Progenitor cell of endocrine pancreas (in vitro differentiated cells): ENCODE measurements around the gene ALG3. TPM values are rescaled to one million over a fixed set of nuclear protein-coding genes. Genes with fewer than 3 reads are reported as not detected.

ENCODE experiments used
- DNase-seq: peaks from one replicate; pipeline ENCODE4 v3.0.0; 2021; ENCODE audit warnings: low spot score; ENCODE audit not compliant: unreplicated experiment
- H3K27ac Mint-ChIP-seq: 2 replicates; pipeline ENCODE4 v1.8.0; 2021; ENCODE audit warnings: mild to moderate bottlenecking, moderate library complexity, mixed read lengths
- H3K27me3 Mint-ChIP-seq: 2 replicates; pipeline ENCODE4 v1.8.0; 2021; ENCODE audit warnings: mixed read lengths
- H3K36me3 Mint-ChIP-seq: 2 replicates; pipeline ENCODE4 v1.8.0; 2022; ENCODE audit warnings: mixed read lengths; ENCODE audit not compliant: insufficient read depth
- H3K4me1 Mint-ChIP-seq: 2 replicates; pipeline ENCODE4 v1.8.0; 2021; ENCODE audit warnings: low read depth, mixed read lengths
- H3K4me3 Mint-ChIP-seq: 2 replicates; pipeline ENCODE4 v1.8.0; 2021; ENCODE audit warnings: low read depth, mild to moderate bottlenecking, moderate library complexity, mixed read lengths
- H3K9me3 Mint-ChIP-seq: 2 replicates; pipeline ENCODE4 v1.8.0; 2021; ENCODE audit warnings: low read depth, mixed read lengths
- total RNA-seq: library from RNA; stranded (reverse); gene quantifications from 2 replicates; pipeline ENCODE4 v1.2.1, GENCODE V29; 2021
- TF ChIP-seq, protein P1 (sequence below): fragments of 200-600 bp; sonication (generic); IDR thresholded peaks from one replicate; pipeline ENCODE4 v1.5.0; 2021; ENCODE audit warnings: antibody characterized with exemption, mild to moderate bottlenecking; ENCODE audit not compliant: unreplicated experiment

Gene ALG3
- total RNA-seq, 1 donor from 2014 or later, result 34.5 TPM

- H3K9me3 Mint-ChIP-seq, result no peaks in the 10 kb centered on the region
- peaks cover 32% of the 10 kb centered on the region for H3K27me3 Mint-ChIP-seq
- H3K4me1 Mint-ChIP-seq, result no peaks in the 10 kb centered on the region
- no peak overlapping the region for H3K27ac Mint-ChIP-seq
- H3K4me3 Mint-ChIP-seq, result no peak overlapping the region
- H3K36me3 Mint-ChIP-seq, result no peaks in the 10 kb centered on the region
- DNase-seq, result no peak
- TF ChIP-seq, protein P1, sequence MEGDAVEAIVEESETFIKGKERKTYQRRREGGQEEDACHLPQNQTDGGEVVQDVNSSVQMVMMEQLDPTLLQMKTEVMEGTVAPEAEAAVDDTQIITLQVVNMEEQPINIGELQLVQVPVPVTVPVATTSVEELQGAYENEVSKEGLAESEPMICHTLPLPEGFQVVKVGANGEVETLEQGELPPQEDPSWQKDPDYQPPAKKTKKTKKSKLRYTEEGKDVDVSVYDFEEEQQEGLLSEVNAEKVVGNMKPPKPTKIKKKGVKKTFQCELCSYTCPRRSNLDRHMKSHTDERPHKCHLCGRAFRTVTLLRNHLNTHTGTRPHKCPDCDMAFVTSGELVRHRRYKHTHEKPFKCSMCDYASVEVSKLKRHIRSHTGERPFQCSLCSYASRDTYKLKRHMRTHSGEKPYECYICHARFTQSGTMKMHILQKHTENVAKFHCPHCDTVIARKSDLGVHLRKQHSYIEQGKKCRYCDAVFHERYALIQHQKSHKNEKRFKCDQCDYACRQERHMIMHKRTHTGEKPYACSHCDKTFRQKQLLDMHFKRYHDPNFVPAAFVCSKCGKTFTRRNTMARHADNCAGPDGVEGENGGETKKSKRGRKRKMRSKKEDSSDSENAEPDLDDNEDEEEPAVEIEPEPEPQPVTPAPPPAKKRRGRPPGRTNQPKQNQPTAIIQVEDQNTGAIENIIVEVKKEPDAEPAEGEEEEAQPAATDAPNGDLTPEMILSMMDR, result no peak
These were observed 26.2 kb downstream of the ALG3 start for GRCh38 chr3:184222521-184222920.

DNA sequence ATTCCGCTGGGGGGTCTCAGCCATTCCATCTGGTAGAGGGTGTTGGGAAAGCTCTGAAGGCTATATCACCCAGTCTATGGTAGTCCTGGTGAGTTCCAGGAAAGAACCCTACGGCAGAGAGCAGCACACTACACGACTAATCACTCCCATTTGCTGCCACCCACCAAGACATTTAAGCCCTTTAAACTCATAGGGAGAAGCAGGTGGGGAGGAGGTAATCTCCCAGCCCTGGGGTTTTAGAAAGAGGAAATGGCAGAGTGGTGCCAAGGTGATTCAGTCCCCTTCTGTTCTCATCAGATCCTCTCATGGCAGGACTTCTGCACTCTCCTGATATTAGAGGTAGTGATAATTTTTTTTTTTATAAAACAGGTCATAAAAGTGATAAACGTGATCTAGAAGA lies 29.9 kb downstream of the ALG3 start:
- no peaks in the 10 kb centered on the region for H3K4me1 Mint-ChIP-seq
- no peaks in the 10 kb centered on the region for H3K9me3 Mint-ChIP-seq
- no peaks in the 10 kb centered on the region for H3K36me3 Mint-ChIP-seq
- H3K27ac Mint-ChIP-seq, result no peak overlapping the region
- no peak overlapping the region for H3K4me3 Mint-ChIP-seq
- DNase-seq, result no peak
- peaks cover 10% of the 10 kb centered on the region for H3K27me3 Mint-ChIP-seq
- TF ChIP-seq, protein P1, result no peak

- Mint-ChIP-seq H3K4me3 (no peak overlapping the region), H3K27me3 (peaks cover 14% of the 10 kb centered on the region), H3K27ac (no peak overlapping the region), H3K4me1 (no peaks in the 10 kb centered on the region), H3K9me3 (no peaks in the 10 kb centered on the region), H3K36me3 (no peaks in the 10 kb centered on the region)
- TF ChIP-seq, protein P1, result no peak
- DNase-seq, result no peak
These were observed 37.0 kb downstream of the ALG3 start for GRCh38 chr3:184211718-184212117.

- H3K4me3 Mint-ChIP-seq, result no peak overlapping the region
- peaks cover 18% of the 10 kb centered on the region for H3K27me3 Mint-ChIP-seq
- no peak for DNase-seq
- H3K36me3 Mint-ChIP-seq, result no peaks in the 10 kb centered on the region
- H3K4me1 Mint-ChIP-seq, result no peaks in the 10 kb centered on the region
- H3K9me3 Mint-ChIP-seq, result no peaks in the 10 kb centered on the region
- TF ChIP-seq, protein P1, result no peak
- H3K27ac Mint-ChIP-seq, result no peak overlapping the region
These were observed 37.5 kb downstream of the ALG3 start for GRCh38 chr3:184211297-184211696.

GRCh38 chr3:184209146-184209923 lies 39.4 kb downstream of the ALG3 start:
- DNase-seq, result no peak
- H3K36me3 Mint-ChIP-seq, result no peaks in the 10 kb centered on the region
- TF ChIP-seq, protein P1, result no peak
- no peak overlapping the region for H3K27ac Mint-ChIP-seq
- H3K4me3 Mint-ChIP-seq, result no peak overlapping the region
- H3K9me3 Mint-ChIP-seq, result no peaks in the 10 kb centered on the region
- H3K4me1 Mint-ChIP-seq, result no peaks in the 10 kb centered on the region
- peaks cover 23% of the 10 kb centered on the region for H3K27me3 Mint-ChIP-seq
